Mesenchymal stem cell (in vitro differentiated cells and primary cell): Measurements from ENCODE around the gene DOLPP1.

Experiments used
- DNase-seq: peaks from one replicate; pipeline ENCODE4 v3.0.0-alpha.2; 2013
- H2AFZ ChIP-seq: one replicate; pipeline ENCODE4 v1.6.1; 2013; ENCODE audit warnings: low read depth, mild to moderate bottlenecking, control low read depth, inconsistent platforms, low read length, moderate library complexity
- H2AK5ac ChIP-seq: 2 replicates; pipeline ENCODE4 v1.6.1; 2013; ENCODE audit warnings: low read length, moderate library complexity, mild to moderate bottlenecking, inconsistent platforms; ENCODE audit not compliant: severe bottlenecking
- H2BK120ac ChIP-seq: one replicate; pipeline ENCODE4 v1.6.1; 2013; ENCODE audit warnings: low read depth, mild to moderate bottlenecking, inconsistent platforms, low read length, moderate library complexity
- H2BK12ac ChIP-seq, 2 experiments: one replicate each; pipeline ENCODE4 v1.6.1; 2013; ENCODE audit warnings: inconsistent platforms in 2 of 2, low read length in 2 of 2, mild to moderate bottlenecking in 2 of 2, moderate library complexity in 2 of 2, control low read depth in 1 of 2
- H2BK15ac ChIP-seq: one replicate; pipeline ENCODE4 v1.6.1; 2013; ENCODE audit warnings: mild to moderate bottlenecking, low read depth, inconsistent platforms; ENCODE audit not compliant: poor library complexity, severe bottlenecking
- H2BK5ac ChIP-seq: 2 replicates; pipeline ENCODE4 v1.6.1; 2013; ENCODE audit warnings: low read depth, mild to moderate bottlenecking, low read length, control low read depth, inconsistent platforms; ENCODE audit not compliant: poor library complexity, severe bottlenecking
- H3K14ac ChIP-seq, 2 experiments: one replicate each; pipeline ENCODE4 v1.6.1; 2013; ENCODE audit warnings: inconsistent platforms in 2 of 2, low read length in 2 of 2, control low read depth in 1 of 2, mild to moderate bottlenecking in 1 of 2, moderate library complexity in 1 of 2
- H3K18ac ChIP-seq, 2 experiments: one replicate each; pipeline ENCODE4 v1.6.1; 2013; ENCODE audit warnings: inconsistent platforms in 2 of 2, low read length in 2 of 2, control low read depth in 1 of 2, low read depth in 1 of 2, mild to moderate bottlenecking in 1 of 2
- H3K23ac ChIP-seq, 2 experiments: one replicate each; pipeline ENCODE4 v1.6.1; 2013; ENCODE audit warnings: inconsistent platforms in 2 of 2, low read length in 2 of 2, mild to moderate bottlenecking in 2 of 2, moderate library complexity in 2 of 2, control low read depth in 1 of 2
- H3K27ac ChIP-seq: 2 replicates; pipeline ENCODE4 v1.5.1; 2013; ENCODE audit warnings: mild to moderate bottlenecking, moderate library complexity, low read length, control low read depth, inconsistent platforms; ENCODE audit not compliant: poor library complexity, severe bottlenecking
- H3K27me3 ChIP-seq, 2 experiments: 2 replicates each; pipeline versions ENCODE4 v1.6.1 to v1.7.0; 2013; ENCODE audit warnings: low read length in 2 of 2, mild to moderate bottlenecking in 2 of 2, moderate library complexity in 2 of 2, control low read depth in 1 of 2, inconsistent platforms in 1 of 2; ENCODE audit not compliant: control insufficient read depth in 1 of 2, insufficient read depth in 1 of 2
- H3K36me3 ChIP-seq, 2 experiments: 2 replicates each; pipeline versions ENCODE4 v1.6.1 to v1.7.0; 2013; ENCODE audit warnings: low read length in 2 of 2, control low read depth in 1 of 2, inconsistent platforms in 1 of 2, low read depth in 1 of 2, mild to moderate bottlenecking in 1 of 2; ENCODE audit not compliant: insufficient read depth in 2 of 2, control insufficient read depth in 1 of 2
- H3K4ac ChIP-seq, 2 experiments: one replicate each; pipeline ENCODE4 v1.6.1; 2013; ENCODE audit warnings: inconsistent platforms in 2 of 2, low read length in 2 of 2, mild to moderate bottlenecking in 2 of 2, moderate library complexity in 2 of 2, control low read depth in 1 of 2, low read depth in 1 of 2
- H3K4me1 ChIP-seq: 2 replicates; pipeline ENCODE4 v1.6.1; 2013; ENCODE audit warnings: low read depth, low read length, control low read depth; ENCODE audit not compliant: control insufficient read depth, insufficient read depth
- H3K4me2 ChIP-seq: 2 replicates; pipeline ENCODE4 v1.6.1; 2013; ENCODE audit warnings: low read length, mild to moderate bottlenecking, inconsistent platforms; ENCODE audit not compliant: poor library complexity, severe bottlenecking
- H3K4me3 ChIP-seq, 2 experiments: 2 replicates each; pipeline versions ENCODE4 v1.5.1 to v1.7.0; 2013; ENCODE audit warnings: low read length in 2 of 2, mild to moderate bottlenecking in 2 of 2, control low read depth in 1 of 2, low read depth in 1 of 2; ENCODE audit not compliant: insufficient read depth in 1 of 2
- H3K79me1 ChIP-seq: replicated peaks from 2 replicates; pipeline ENCODE4 v1.6.1; 2013; ENCODE audit warnings: mild to moderate bottlenecking, control low read depth, low read length, inconsistent platforms; ENCODE audit not compliant: poor library complexity, severe bottlenecking
- H3K9ac ChIP-seq: 2 replicates; pipeline ENCODE4 v1.7.0; 2013; ENCODE audit warnings: mild to moderate bottlenecking, low read length, moderate library complexity
- H3K9me3 ChIP-seq: 2 replicates; pipeline ENCODE4 v1.7.0; 2013; ENCODE audit warnings: mild to moderate bottlenecking, low read length; ENCODE audit not compliant: control insufficient read depth
- H4K8ac ChIP-seq: one replicate; pipeline ENCODE4 v1.6.1; 2013; ENCODE audit warnings: inconsistent platforms, mild to moderate bottlenecking, low read length, moderate library complexity
- H4K91ac ChIP-seq: one replicate; pipeline ENCODE4 v1.6.1; 2013; ENCODE audit warnings: mild to moderate bottlenecking, low read length, inconsistent platforms
- WGBS: methylation state at CpG from one replicate; pipeline ENCODE4 v1.1.7; 2013; ENCODE audit warnings: mixed read lengths; 5-methylcytosine and 5-hydroxymethylcytosine counted together

DOLPP1 gene

DNA sequence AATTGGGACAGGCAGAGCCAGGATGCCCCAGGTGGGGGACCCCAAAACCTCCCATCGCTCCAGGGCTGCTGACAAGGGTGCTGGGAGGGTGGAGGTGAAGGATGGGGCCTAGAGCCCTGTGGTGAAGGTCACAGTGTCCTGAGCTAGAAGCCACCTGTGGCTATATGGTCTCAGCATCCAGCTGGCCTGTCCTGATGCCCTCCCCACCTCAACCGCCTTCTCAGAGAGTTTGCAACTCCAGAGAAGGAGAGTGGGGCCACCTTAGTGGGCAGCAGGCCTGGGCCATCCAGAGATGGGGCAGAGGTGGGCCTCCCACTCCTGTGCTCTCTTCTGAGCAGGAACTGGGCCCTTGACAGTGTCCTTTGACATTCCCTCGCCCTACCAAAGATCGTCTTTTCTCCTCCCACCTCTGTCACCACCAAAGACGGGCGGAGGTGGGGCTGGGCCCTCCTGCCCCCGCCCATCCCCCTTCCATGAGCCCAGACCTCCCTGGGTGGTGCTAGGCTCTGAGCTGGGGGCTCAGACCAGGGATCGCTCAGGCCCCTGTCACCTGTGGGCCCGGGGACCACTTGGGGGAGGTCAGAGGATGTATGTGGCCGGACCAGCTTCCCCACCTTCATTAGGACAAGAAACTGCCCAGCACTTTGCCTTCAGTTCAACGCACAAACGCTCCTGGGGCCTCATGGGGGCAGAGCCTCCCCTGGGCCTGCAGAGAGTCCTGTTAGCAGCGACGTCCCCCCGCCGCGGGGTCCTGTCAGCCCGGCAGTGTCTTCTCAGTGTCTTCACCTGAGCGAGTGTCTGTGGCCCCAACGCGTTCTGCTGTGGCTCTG is 10.0 kb upstream of the DOLPP1 start:
- H3K18ac ChIP-seq, result no peak overlapping the region
- no peak overlapping the region for H2BK120ac ChIP-seq
- H3K9ac ChIP-seq, result no peak overlapping the region
- H2BK15ac ChIP-seq, result no peak overlapping the region
- 82% methylated on average over 21 of the region's 21 CpGs for WGBS
- H2AK5ac ChIP-seq, result no peak overlapping the region
- H3K27me3 ChIP-seq, result no peaks in the 10 kb centered on the region
- no peak overlapping the region for H3K14ac ChIP-seq
- H3K4me1 ChIP-seq, result no peaks in the 10 kb centered on the region
- no peak overlapping the region for H4K91ac ChIP-seq
- H2BK5ac ChIP-seq, result no peak overlapping the region
- DNase-seq, result no peak
- no peak overlapping the region for H2BK12ac ChIP-seq
- no peak overlapping the region for H2AFZ ChIP-seq
- peaks cover 24 to 54% of the 10 kb centered on the region in 2 experiments for H3K36me3 ChIP-seq
- no peaks in the 10 kb centered on the region for H3K79me1 ChIP-seq
- H4K8ac ChIP-seq, result no peak overlapping the region
- no peak overlapping the region for H3K4me2 ChIP-seq
- no peaks in the 10 kb centered on the region for H3K9me3 ChIP-seq
- no peak overlapping the region for H3K4ac ChIP-seq
- no peak overlapping the region for H3K27ac ChIP-seq
- no peak overlapping the region for H3K23ac ChIP-seq
- no peak overlapping the region for H3K4me3 ChIP-seq

DNA sequence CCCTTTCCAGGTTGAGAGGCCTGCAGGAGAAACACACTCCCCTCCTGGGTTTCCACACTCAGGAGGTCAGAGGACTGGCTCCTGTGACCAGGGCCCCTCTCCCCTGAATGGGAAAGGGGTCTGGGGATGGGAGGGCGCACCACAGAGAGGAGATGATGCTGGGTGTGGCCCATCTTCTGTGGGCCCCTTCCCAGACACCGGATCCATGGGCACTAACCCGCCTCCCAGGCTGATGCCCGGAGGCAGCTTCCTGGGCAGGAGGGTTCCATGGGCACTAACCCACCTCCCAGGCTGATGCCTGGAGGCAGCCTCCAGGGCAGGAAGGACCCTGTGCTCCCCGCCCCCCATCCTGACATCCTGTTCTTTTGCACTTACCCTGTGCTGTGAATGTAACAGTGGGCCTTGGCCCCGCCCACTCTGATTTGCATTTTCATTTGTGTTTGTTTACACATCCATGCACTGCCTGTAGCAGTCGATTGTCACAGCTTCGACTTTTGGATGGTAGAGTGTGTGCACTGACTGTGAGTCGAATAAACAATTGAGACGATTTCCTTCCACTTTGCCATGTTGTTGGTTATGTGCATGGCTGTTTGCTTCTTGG is 9.3 kb upstream of the DOLPP1 start:
- H3K36me3 ChIP-seq, result peaks cover 21 to 50% of the 10 kb centered on the region in 2 experiments
- H2AK5ac ChIP-seq, result no peak overlapping the region
- H3K27me3 ChIP-seq, result no peaks in the 10 kb centered on the region
- no peaks in the 10 kb centered on the region for H3K4me1 ChIP-seq
- H3K23ac ChIP-seq, result no peak overlapping the region
- DNase-seq, result no peak
- no peak overlapping the region for H4K91ac ChIP-seq
- no peak overlapping the region for H3K14ac ChIP-seq
- H3K4me3 ChIP-seq, result no peak overlapping the region
- no peak overlapping the region for H3K18ac ChIP-seq
- H3K27ac ChIP-seq, result no peak overlapping the region
- no peak overlapping the region for H2AFZ ChIP-seq
- no peak overlapping the region for H2BK120ac ChIP-seq
- no peaks in the 10 kb centered on the region for H3K9me3 ChIP-seq
- no peak overlapping the region for H2BK5ac ChIP-seq
- no peak overlapping the region for H2BK15ac ChIP-seq
- no peaks in the 10 kb centered on the region for H3K79me1 ChIP-seq
- no peak overlapping the region for H3K9ac ChIP-seq
- no peak overlapping the region for H4K8ac ChIP-seq
- H3K4me2 ChIP-seq, result no peak overlapping the region
- 77% methylated on average over 10 of the region's 10 CpGs for whole genome bisulfite sequencing
- no peak overlapping the region for H3K4ac ChIP-seq
- no peak overlapping the region for H2BK12ac ChIP-seq

DNA sequence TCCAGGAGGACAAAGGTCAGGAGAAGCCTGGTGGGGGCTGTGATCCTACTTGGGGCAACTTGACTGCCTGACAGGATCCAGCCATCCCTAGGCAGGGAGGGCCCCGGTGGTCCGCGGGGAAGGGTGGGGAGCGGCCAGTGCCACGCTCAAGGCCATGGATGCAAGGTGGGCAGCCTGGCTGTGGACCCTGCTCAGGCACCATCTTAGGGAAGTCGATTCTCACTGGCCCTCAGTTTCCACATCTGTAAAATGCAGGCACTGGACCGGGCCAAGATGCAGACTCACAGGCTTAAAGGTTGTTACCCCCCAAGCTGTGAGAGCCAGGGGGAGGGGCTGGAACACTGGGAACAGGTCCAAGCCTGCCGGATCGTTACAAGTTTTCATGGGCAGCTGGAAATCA is 8.7 kb upstream of the DOLPP1 start:
- no peak overlapping the region for H2AK5ac ChIP-seq
- WGBS, result 90% methylated on average over 7 of the region's 9 CpGs

DNA sequence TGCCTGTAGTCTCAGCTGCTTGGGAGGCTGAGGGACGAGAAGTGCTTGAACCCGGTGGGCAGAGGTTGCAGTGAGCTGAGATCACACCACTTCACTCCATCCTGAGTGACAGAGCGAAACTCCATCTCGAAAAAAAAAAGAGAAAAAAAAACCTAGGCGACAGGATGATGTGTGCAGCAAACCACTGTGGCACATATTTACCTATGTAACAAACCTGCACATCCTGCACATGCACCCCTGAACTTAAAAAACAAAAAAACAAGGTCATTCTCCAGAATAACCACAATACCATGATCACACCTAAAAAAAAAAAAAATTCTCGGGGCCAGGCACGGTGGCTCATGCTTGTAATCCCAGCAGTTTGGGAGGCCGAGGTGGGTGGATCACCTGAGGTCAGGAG is 7.5 kb upstream of the DOLPP1 start:
- Histone ChIP-seq H2BK5ac (no peak overlapping the region), H3K14ac (no peak overlapping the region), H2AK5ac (no peak overlapping the region), H3K27ac (no peak overlapping the region), H3K27me3 (no peaks in the 10 kb centered on the region), H2BK120ac (no peak overlapping the region), H3K36me3 (peaks cover 7 to 36% of the 10 kb centered on the region in 2 experiments), H3K4ac (no peak overlapping the region), H4K8ac (no peak overlapping the region), H2AFZ (no peak overlapping the region), H2BK12ac (no peak overlapping the region), H3K4me2 (no peak overlapping the region), H3K9me3 (no peaks in the 10 kb centered on the region), H3K9ac (no peak overlapping the region), H3K79me1 (no peaks in the 10 kb centered on the region), H3K4me1 (no peaks in the 10 kb centered on the region), H3K4me3 (no peak overlapping the region), H2BK15ac (no peak overlapping the region), H3K18ac (no peak overlapping the region), H4K91ac (no peak overlapping the region), H3K23ac (no peak overlapping the region)
- no peak for DNase-seq
- WGBS, result 94% methylated on average over 8 of the region's 8 CpGs

More for the DNA sequence above, 8.7 kb upstream of the DOLPP1 start:
- Histone ChIP-seq H2AFZ (no peak overlapping the region), H3K18ac (no peak overlapping the region), H2BK5ac (no peak overlapping the region), H2BK120ac (no peak overlapping the region), H3K23ac (no peak overlapping the region), H3K27ac (no peak overlapping the region), H3K9me3 (no peaks in the 10 kb centered on the region), H3K36me3 (peaks cover 19 to 48% of the 10 kb centered on the region in 2 experiments), H3K27me3 (no peaks in the 10 kb centered on the region), H4K8ac (no peak overlapping the region), H3K4ac (no peak overlapping the region), H2BK12ac (no peak overlapping the region), H3K4me1 (no peaks in the 10 kb centered on the region), H3K4me2 (no peak overlapping the region), H4K91ac (no peak overlapping the region), H3K9ac (no peak overlapping the region), H3K79me1 (no peaks in the 10 kb centered on the region), H3K14ac (no peak overlapping the region), H2BK15ac (no peak overlapping the region), H3K4me3 (no peak overlapping the region)
- DNase-seq, result no peak
